ENCODE data around the gene CARNS1. TPM values are rescaled to one million over a fixed set of nuclear protein-coding genes. Genes with fewer than 3 reads are reported as not detected.

Gene CARNS1
- total RNA-seq, 2 experiments from 2014 or later: 9.9 to 10.0 TPM

- peak within 1 kb of the TSS; percentile 98 for H3K4me3 Mint-ChIP-seq
- Histone ChIP-seq H3K27me3 (ENCODE audit: control insufficient read depth in 1 of 2, insufficient read depth in 2 of 2, low read length in 2 of 2) (no peaks in the 10 kb centered on the region), H3K4me3 (ENCODE audit: low read length) (peak within 1 kb of the TSS; percentile 92), H3K27ac (ENCODE audit: low read depth in 1 of 2, low read length in 2 of 2) (peak within 1 kb of the TSS; percentile 85 to 86), H3K9me3 (ENCODE audit: control insufficient read depth in 1 of 2, insufficient read depth in 1 of 2, low read length in 2 of 2) (no peaks in the 10 kb centered on the region), H3K36me3 (ENCODE audit: insufficient read depth, low read length) (peaks cover 33% of the 10 kb centered on the region), H3K4me1 (ENCODE audit: insufficient read depth, low read length) (peaks cover 60% of the 10 kb centered on the region)
- ATAC-seq (ENCODE audit: poor library complexity): peak; percentile 84
- H3K27ac Mint-ChIP-seq: peak within 1 kb of the TSS; percentile 96
- POLR2A ChIA-PET: interaction anchor here (0.6 to 17.7 kb wide), 13 partner anchors 9 to 1930 kb away, joined by 3 to 411 read pairs (median 7); partner anchors contain the start of genes AIP, CARNS1, CORO1B and MALAT1
- peak; percentile 96 to 100 (median 99) for DNase-seq
- H3K9me3 Mint-ChIP-seq: no peaks in the 10 kb centered on the region
- H3K36me3 Mint-ChIP-seq (ENCODE audit: low read depth): peaks cover 42% of the 10 kb centered on the region
- CTCF ChIA-PET: interaction anchor here (1.5 kb wide), 1 partner anchor 46 kb away, joined by 5 read pairs; no protein-coding TSS in a partner anchor
- intact Hi-C loops (cut with DNase I, micrococcal nuclease): loop anchor here (1.0 to 2.0 kb wide), 5 partner anchors 28 to 78 kb away; partner anchors contain the start of genes PPP1CA (in 1 of the 2), RAD9A (in 1 of the 2) and TMEM134 (in 1 of the 2)
- peaks cover 34% of the 10 kb centered on the region for H3K4me1 Mint-ChIP-seq (ENCODE audit: low read depth)
- H3K27me3 Mint-ChIP-seq: no peaks in the 10 kb centered on the region
- no peak for TF ChIP-seq CTCF (IDR thresholded peaks at IDR 0.05)
Observed at GRCh38 chr11:67428052-67429001, 12.8 kb downstream of the CARNS1 start, which contains the start of gene RPS6KB2. Gene RPS6KB2 (plus strand): TSS chr11:67428494. CDS start chr11:67428546, 52 bp downstream.

- H3K4me3 ChIP-seq (ENCODE audit: low read length): peak overlapping the region; percentile 92
- intact Hi-C loops (cut with DNase I, micrococcal nuclease): loop anchor here in 1 of 2 experiments (2.0 kb wide), 2 partner anchors 28 to 78 kb away; partner anchors contain the start of gene PPP1CA
- H3K27ac ChIP-seq (ENCODE audit: low read depth in 1 of 2, low read length in 2 of 2): peak overlapping the region; percentile 85 to 86
- Mint-ChIP-seq H3K27me3 (no peaks in the 10 kb centered on the region), H3K4me1 (ENCODE audit: low read depth) (peaks cover 42% of the 10 kb centered on the region), H3K9me3 (no peaks in the 10 kb centered on the region), H3K4me3 (peak overlapping the region; percentile 98), H3K27ac (peak overlapping the region; percentile 96), H3K36me3 (ENCODE audit: low read depth) (peaks cover 49% of the 10 kb centered on the region)
- peaks cover 41% of the 10 kb centered on the region for H3K36me3 ChIP-seq (ENCODE audit: insufficient read depth, low read length)
- TF ChIP-seq CTCF (IDR thresholded peaks at IDR 0.05): no peak
- H3K27me3 ChIP-seq (ENCODE audit: control insufficient read depth in 1 of 2, insufficient read depth in 2 of 2, low read length in 2 of 2): no peaks in the 10 kb centered on the region
- peaks cover 67% of the 10 kb centered on the region for H3K4me1 ChIP-seq (ENCODE audit: insufficient read depth, low read length)
- CTCF ChIA-PET: interaction anchor here (1.5 kb wide), 1 partner anchor 47 kb away, joined by 5 read pairs; no protein-coding TSS in a partner anchor
- DNase-seq (peak in 1 of 14 experiments; percentile 3), ATAC-seq (ENCODE audit: poor library complexity) (no peak)
- H3K9me3 ChIP-seq (ENCODE audit: control insufficient read depth in 1 of 2, insufficient read depth in 1 of 2, low read length in 2 of 2): no peaks in the 10 kb centered on the region
- POLR2A ChIA-PET: interaction anchor here (0.8 to 17.7 kb wide), 9 partner anchors 9 to 1930 kb away, joined by 3 to 411 read pairs (median 15); partner anchors contain the start of genes AIP, CARNS1, CORO1B and MALAT1
Observed at GRCh38 chr11:67429038-67429668, 13.7 kb downstream of the CARNS1 start.

GRCh38 chr11:67429722-67430121, 14.2 kb downstream of the CARNS1 start:
- Mint-ChIP-seq H3K4me3 (peak overlapping the region; percentile 98), H3K4me1 (ENCODE audit: low read depth) (peaks cover 45% of the 10 kb centered on the region), H3K9me3 (no peaks in the 10 kb centered on the region), H3K27ac (peak overlapping the region; percentile 96), H3K36me3 (ENCODE audit: low read depth) (peaks cover 51% of the 10 kb centered on the region), H3K27me3 (no peaks in the 10 kb centered on the region)
- H3K4me3 ChIP-seq (ENCODE audit: low read length): no peak overlapping the region
- no peak for TF ChIP-seq CTCF (IDR thresholded peaks at IDR 0.05)
- POLR2A ChIA-PET: interaction anchor here (1.8 to 17.7 kb wide), 5 partner anchors 8 to 35 kb away, joined by 6 to 411 read pairs (median 82); partner anchors contain the start of genes CARNS1, CORO1B, PPP1CA and PTPRCAP
- H3K9me3 ChIP-seq (ENCODE audit: control insufficient read depth in 1 of 2, insufficient read depth in 1 of 2, low read length in 2 of 2): no peaks in the 10 kb centered on the region
- ATAC-seq (ENCODE audit: poor library complexity): no peak
- intact Hi-C loops (cut with DNase I, micrococcal nuclease): loop anchor here in 1 of 2 experiments (2.0 kb wide), 2 partner anchors 29 to 77 kb away; partner anchors contain the start of gene PPP1CA
- H3K27me3 ChIP-seq (ENCODE audit: control insufficient read depth in 1 of 2, insufficient read depth in 2 of 2, low read length in 2 of 2): no peaks in the 10 kb centered on the region
- peaks cover 47% of the 10 kb centered on the region for H3K36me3 ChIP-seq (ENCODE audit: insufficient read depth, low read length)
- no peak overlapping the region for H3K27ac ChIP-seq (ENCODE audit: low read depth in 1 of 2, low read length in 2 of 2)
- CTCF ChIA-PET: no interaction called here
- no peak for DNase-seq
- peaks cover 70% of the 10 kb centered on the region for H3K4me1 ChIP-seq (ENCODE audit: insufficient read depth, low read length)
